Activated naive CD8-positive, alpha-beta T cell treated with anti-CD3 and anti-CD28 coated beads, Interleukin-2, amount 10 ng/mL, durations not matched to agents 7 days and 5 days (primary cell): ENCODE results near the gene TSHZ2. TPM values are rescaled to one million over a fixed set of nuclear protein-coding genes. Genes with fewer than 3 reads are reported as not detected.
"Not testable (repeated sequence)": the region's sequence is repeated elsewhere in the genome, so short reads cannot be mapped to it uniquely, and the experiment has no call there.

ENCODE experiments used
- ATAC-seq: fragments of 150-1000 bp; cut with Tn5 transposase; one replicate; pipeline ENCODE4 v1.10.0; 2021; ENCODE audit warnings: low read depth, moderate library complexity
- POLR2A ChIA-PET: fragments of 350-600 bp; sonication (Branson Sonifier 250); formaldehyde crosslinking; loops from one replicate; lab custom pipeline; 2021; ENCODE audit warnings: antibody characterized with exemption; lab: Charles Lee
- DNase-seq: peaks from one replicate; pipeline ENCODE4 v3.0.0; 2021
- H3K27ac Mint-ChIP-seq: one replicate; pipeline ENCODE4 v1.8.0; 2022; ENCODE audit warnings: mild to moderate bottlenecking, mixed read lengths
- H3K27me3 Mint-ChIP-seq: one replicate; pipeline ENCODE4 v1.8.0; 2022; ENCODE audit warnings: mild to moderate bottlenecking, moderate library complexity, mixed read lengths
- H3K36me3 Mint-ChIP-seq: one replicate; pipeline ENCODE4 v1.8.0; 2021; ENCODE audit warnings: mild to moderate bottlenecking, mixed read lengths
- H3K4me1 Mint-ChIP-seq: one replicate; pipeline ENCODE4 v1.8.0; 2021; ENCODE audit warnings: mixed read lengths
- H3K4me3 Mint-ChIP-seq: one replicate; pipeline ENCODE4 v1.8.0; 2022; ENCODE audit warnings: mild to moderate bottlenecking, moderate library complexity, mixed read lengths
- H3K9me3 Mint-ChIP-seq: one replicate; pipeline ENCODE4 v1.8.0; 2021; ENCODE audit warnings: mixed read lengths
- total RNA-seq, 2 experiments: library from RNA; stranded (reverse); gene quantifications; one replicate each; pipeline ENCODE4 v1.2.3, GENCODE V29; 2021

TSHZ2 gene
- total RNA-seq, 2 experiments from 2014 or later: 0.44 to 0.54 TPM

GRCh38 chr20:52943185-52943841 lies 28.8 kb upstream of the TSHZ2 start:
- H3K4me3 Mint-ChIP-seq: no peak overlapping the region
- H3K4me1 Mint-ChIP-seq: no peaks in the 10 kb centered on the region
- ATAC-seq (no peak), DNase-seq (no peak)
- no peak overlapping the region for H3K27ac Mint-ChIP-seq
- H3K36me3 Mint-ChIP-seq: no peaks in the 10 kb centered on the region
- no peaks in the 10 kb centered on the region for H3K27me3 Mint-ChIP-seq
- POLR2A ChIA-PET: no interaction called here
- no peaks in the 10 kb centered on the region for H3K9me3 Mint-ChIP-seq

GRCh38 chr20:52945268-52945667 lies 26.9 kb upstream of the TSHZ2 start:
- no peak overlapping the region for H3K27ac Mint-ChIP-seq
- H3K4me1 Mint-ChIP-seq: no peaks in the 10 kb centered on the region
- POLR2A ChIA-PET: no interaction called here
- DNase-seq (no peak), ATAC-seq (no peak)
- H3K9me3 Mint-ChIP-seq: no peaks in the 10 kb centered on the region
- no peaks in the 10 kb centered on the region for H3K36me3 Mint-ChIP-seq
- H3K4me3 Mint-ChIP-seq: no peak overlapping the region
- no peaks in the 10 kb centered on the region for H3K27me3 Mint-ChIP-seq

GRCh38 chr20:52945862-52946522 lies 26.2 kb upstream of the TSHZ2 start:
- no peaks in the 10 kb centered on the region for H3K4me1 Mint-ChIP-seq
- H3K4me3 Mint-ChIP-seq: no peak overlapping the region

DNA sequence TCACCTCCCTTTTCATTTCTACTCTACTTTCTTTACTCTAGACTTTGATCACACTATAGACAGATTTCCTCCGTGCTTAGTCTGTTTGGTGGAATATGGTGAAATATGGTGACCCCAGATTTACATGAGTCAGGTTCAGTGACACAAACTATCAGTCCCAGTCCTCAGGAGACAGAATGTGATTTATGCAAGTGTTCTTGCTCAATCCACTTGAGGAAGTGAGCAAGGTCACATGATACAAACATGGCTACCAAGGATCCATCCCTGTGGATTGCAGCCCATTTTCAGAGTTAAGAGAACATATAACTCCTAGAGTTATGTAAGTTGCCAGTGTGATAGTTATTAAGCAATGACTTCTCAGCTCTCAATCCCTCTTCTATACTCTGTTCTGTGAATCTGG lies 23.7 kb upstream of the TSHZ2 start:
- POLR2A ChIA-PET: no interaction called here
- no peaks in the 10 kb centered on the region for H3K4me1 Mint-ChIP-seq
- no peak overlapping the region for H3K27ac Mint-ChIP-seq
- no peak overlapping the region for H3K4me3 Mint-ChIP-seq
- H3K9me3 Mint-ChIP-seq: peaks cover 3% of the 10 kb centered on the region
- no peak for ATAC-seq
- no peaks in the 10 kb centered on the region for H3K36me3 Mint-ChIP-seq
- no peaks in the 10 kb centered on the region for H3K27me3 Mint-ChIP-seq
- no peak for DNase-seq

More at GRCh38 chr20:52945862-52946522, 26.2 kb upstream of the TSHZ2 start:
- DNase-seq (no peak), ATAC-seq (no peak)
- Mint-ChIP-seq H3K9me3 (no peaks in the 10 kb centered on the region), H3K27ac (no peak overlapping the region), H3K36me3 (no peaks in the 10 kb centered on the region), H3K27me3 (no peaks in the 10 kb centered on the region)
- POLR2A ChIA-PET: no interaction called here

GRCh38 chr20:52953020-52953419 lies 19.1 kb upstream of the TSHZ2 start:
- POLR2A ChIA-PET: no interaction called here
- H3K4me1 Mint-ChIP-seq: no peaks in the 10 kb centered on the region
- H3K27me3 Mint-ChIP-seq: no peaks in the 10 kb centered on the region
- no peak overlapping the region for H3K4me3 Mint-ChIP-seq
- peaks cover 3% of the 10 kb centered on the region for H3K9me3 Mint-ChIP-seq
- H3K36me3 Mint-ChIP-seq: no peaks in the 10 kb centered on the region
- no peak overlapping the region for H3K27ac Mint-ChIP-seq
- no peak for ATAC-seq
- no peak for DNase-seq

DNA sequence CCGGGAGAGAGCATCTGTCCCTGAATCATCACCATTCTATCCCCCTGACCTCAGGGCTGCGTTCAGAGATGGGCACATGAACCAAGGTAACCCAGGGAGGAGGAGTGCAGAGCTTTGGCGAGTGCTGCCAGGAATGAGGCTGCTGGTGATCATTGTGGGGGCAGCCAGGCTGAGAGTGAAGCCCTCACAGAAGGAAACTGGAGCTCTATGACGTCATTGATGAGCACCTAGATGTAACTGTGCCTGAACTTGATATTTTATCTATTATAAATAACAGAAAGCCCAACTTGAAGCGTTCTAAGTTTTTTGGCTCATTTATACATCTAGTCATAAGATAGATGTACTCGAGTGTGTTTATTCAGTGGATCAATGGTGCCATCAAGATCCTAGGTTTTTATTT lies 17.3 kb upstream of the TSHZ2 start:
- Mint-ChIP-seq H3K9me3 (peaks cover 3% of the 10 kb centered on the region), H3K4me1 (no peaks in the 10 kb centered on the region), H3K27ac (no peak overlapping the region), H3K36me3 (no peaks in the 10 kb centered on the region), H3K4me3 (no peak overlapping the region), H3K27me3 (no peaks in the 10 kb centered on the region)
- POLR2A ChIA-PET: interaction anchor here (0.7 kb wide), 1 partner anchor 584 kb away, joined by 3 read pairs; no protein-coding TSS in a partner anchor
- DNase-seq: no peak
- no peak for ATAC-seq

GRCh38 chr20:52958211-52958610 lies 13.9 kb upstream of the TSHZ2 start:
- peaks cover 3% of the 10 kb centered on the region for H3K27me3 Mint-ChIP-seq
- H3K27ac Mint-ChIP-seq: no peak overlapping the region
- POLR2A ChIA-PET: no interaction called here
- H3K9me3 Mint-ChIP-seq: no peaks in the 10 kb centered on the region
- no peak overlapping the region for H3K4me3 Mint-ChIP-seq
- no peak for ATAC-seq
- H3K4me1 Mint-ChIP-seq: no peaks in the 10 kb centered on the region
- no peak for DNase-seq
- H3K36me3 Mint-ChIP-seq: no peaks in the 10 kb centered on the region

DNA sequence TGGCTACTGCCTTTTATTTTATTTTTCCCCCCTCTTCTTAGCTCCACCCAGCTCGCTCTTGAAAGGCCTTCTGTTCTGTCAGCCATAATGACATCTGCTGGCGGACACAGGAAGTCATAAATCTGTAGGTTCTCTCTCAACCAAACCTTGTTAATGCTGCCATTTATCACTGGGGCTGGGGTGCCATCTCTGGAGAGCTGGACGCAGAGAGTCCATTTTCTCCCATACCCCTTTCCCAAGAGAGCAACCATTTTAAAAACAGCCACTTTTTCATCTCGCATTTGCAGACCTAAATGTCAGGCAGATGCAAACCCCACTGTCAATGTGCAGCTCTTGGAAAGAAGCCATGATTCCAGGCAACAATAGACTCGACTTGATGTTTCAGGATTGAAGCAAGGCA lies 13.0 kb upstream of the TSHZ2 start:
- POLR2A ChIA-PET: no interaction called here
- Mint-ChIP-seq H3K9me3 (peaks cover 2% of the 10 kb centered on the region), H3K4me1 (no peaks in the 10 kb centered on the region), H3K36me3 (no peaks in the 10 kb centered on the region), H3K4me3 (no peak overlapping the region), H3K27ac (no peak overlapping the region), H3K27me3 (peaks cover 3% of the 10 kb centered on the region)
- DNase-seq (no peak), ATAC-seq (no peak)

- Mint-ChIP-seq H3K4me1 (no peaks in the 10 kb centered on the region), H3K4me3 (no peak overlapping the region), H3K27ac (no peak overlapping the region), H3K27me3 (peaks cover 3% of the 10 kb centered on the region), H3K36me3 (no peaks in the 10 kb centered on the region), H3K9me3 (peaks cover 3% of the 10 kb centered on the region)
- POLR2A ChIA-PET: no interaction called here
- no peak for DNase-seq
- ATAC-seq: no peak
Observed at GRCh38 chr20:52962183-52962582, 10.0 kb upstream of the TSHZ2 start.

DNA sequence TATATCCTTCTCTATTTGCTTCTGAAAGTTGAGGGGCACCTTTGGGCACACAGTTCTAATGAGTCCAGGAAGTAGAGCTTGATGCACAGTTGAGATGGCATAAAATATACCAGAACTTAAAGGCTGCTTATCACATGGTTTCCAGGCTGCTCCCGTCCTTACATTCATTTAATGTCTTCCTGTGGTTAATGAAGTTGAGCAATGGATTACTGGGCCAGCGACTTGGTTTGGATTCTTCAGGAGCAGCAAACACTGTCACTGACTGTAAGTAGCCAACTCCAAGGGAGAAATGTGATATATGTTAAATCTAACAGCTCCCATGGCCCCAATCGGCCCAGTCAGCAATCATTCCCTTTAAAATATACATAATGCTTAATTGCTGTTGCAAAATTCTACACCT lies 9.0 kb upstream of the TSHZ2 start:
- H3K4me1 Mint-ChIP-seq: no peaks in the 10 kb centered on the region
- peaks cover 3% of the 10 kb centered on the region for H3K9me3 Mint-ChIP-seq
- DNase-seq: no peak
- H3K27me3 Mint-ChIP-seq: peaks cover 3% of the 10 kb centered on the region
- peaks cover 1% of the 10 kb centered on the region for H3K36me3 Mint-ChIP-seq
- POLR2A ChIA-PET: no interaction called here
- no peak for ATAC-seq
- H3K4me3 Mint-ChIP-seq: no peak overlapping the region
- no peak overlapping the region for H3K27ac Mint-ChIP-seq

DNA sequence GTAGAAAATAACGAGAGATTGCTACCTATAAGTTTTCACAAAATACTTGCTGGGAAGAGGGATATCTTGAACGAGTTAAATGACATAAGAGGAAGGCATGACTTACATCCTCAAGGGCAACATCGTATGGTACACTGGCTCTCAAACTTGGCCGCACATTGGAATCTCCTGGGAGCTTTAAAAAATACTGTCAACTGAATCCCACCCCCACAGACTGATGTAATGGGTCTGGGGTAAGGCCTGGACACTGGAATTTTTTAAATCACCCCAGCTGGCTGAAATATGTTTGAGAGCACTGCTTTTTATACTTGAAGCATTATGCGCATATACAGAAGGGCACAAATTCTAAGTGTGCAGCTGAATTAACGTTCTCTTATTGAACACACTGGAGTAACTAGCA lies 8.0 kb upstream of the TSHZ2 start:
- ATAC-seq: no peak
- Mint-ChIP-seq H3K36me3 (peaks cover 2% of the 10 kb centered on the region), H3K9me3 (peaks cover 3% of the 10 kb centered on the region), H3K27me3 (peaks cover 3% of the 10 kb centered on the region), H3K27ac (no peak overlapping the region), H3K4me3 (no peak overlapping the region), H3K4me1 (no peaks in the 10 kb centered on the region)
- DNase-seq: no peak
- POLR2A ChIA-PET: no interaction called here

DNA sequence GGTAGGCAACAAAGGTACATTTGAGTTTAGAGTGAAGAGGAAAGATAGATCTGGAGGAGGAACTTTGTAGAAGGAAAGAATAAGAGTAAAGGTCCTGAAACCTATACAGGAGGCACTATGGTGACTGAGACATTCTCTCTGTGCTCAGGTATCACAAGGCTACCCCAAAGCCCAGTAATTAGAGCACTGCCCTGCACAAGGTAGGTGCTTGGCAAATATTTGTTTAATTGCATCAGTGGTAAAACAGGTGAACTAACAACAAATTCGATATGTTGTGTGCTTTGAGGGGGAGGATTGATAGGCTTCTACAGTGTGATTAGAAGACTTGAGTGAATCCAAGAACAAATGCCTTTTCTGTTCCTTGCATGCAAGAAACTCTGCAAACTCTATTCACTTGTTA lies 6.8 kb upstream of the TSHZ2 start:
- H3K9me3 Mint-ChIP-seq: peaks cover 3% of the 10 kb centered on the region
- H3K4me1 Mint-ChIP-seq: no peaks in the 10 kb centered on the region
- H3K4me3 Mint-ChIP-seq: no peak overlapping the region
- DNase-seq (no peak), ATAC-seq (no peak)
- no peak overlapping the region for H3K27ac Mint-ChIP-seq
- peaks cover 2% of the 10 kb centered on the region for H3K36me3 Mint-ChIP-seq
- POLR2A ChIA-PET: no interaction called here
- peaks cover 7% of the 10 kb centered on the region for H3K27me3 Mint-ChIP-seq

GRCh38 chr20:52965819-52966218 lies 6.3 kb upstream of the TSHZ2 start:
- Mint-ChIP-seq H3K27me3 (peaks cover 10% of the 10 kb centered on the region), H3K9me3 (peaks cover 3% of the 10 kb centered on the region), H3K4me3 (no peak overlapping the region), H3K4me1 (no peaks in the 10 kb centered on the region), H3K27ac (no peak overlapping the region), H3K36me3 (peaks cover 2% of the 10 kb centered on the region)
- ATAC-seq: no peak
- no peak for DNase-seq
- POLR2A ChIA-PET: no interaction called here

GRCh38 chr20:52966543-52966942 lies 5.6 kb upstream of the TSHZ2 start:
- DNase-seq, H3K27ac Mint-ChIP-seq, H3K36me3 Mint-ChIP-seq, H3K4me1 Mint-ChIP-seq, ATAC-seq, H3K4me3 Mint-ChIP-seq, POLR2A ChIA-PET, H3K9me3 Mint-ChIP-seq: not testable (repeated sequence)
- H3K27me3 Mint-ChIP-seq: peaks cover 17% of the 10 kb centered on the region
